Endodermal cell (in vitro differentiated cells): ENCODE measurements around the gene RBMS3. TPM values are rescaled to one million over a fixed set of nuclear protein-coding genes. Genes with fewer than 3 reads are reported as not detected.

Source experiments
- DNase-seq: peaks from one replicate; pipeline ENCODE4 v3.0.0-alpha.2; 2017
- H3K27ac ChIP-seq: 2 replicates; pipeline ENCODE4 v1.5.1; 2013; ENCODE audit warnings: mild to moderate bottlenecking, low read depth, low read length, moderate library complexity
- H3K27me3 ChIP-seq: 2 replicates; pipeline ENCODE4 v1.6.1; 2013; ENCODE audit warnings: mild to moderate bottlenecking, low read length, moderate library complexity; ENCODE audit not compliant: insufficient read depth, control insufficient read depth, poor library complexity, severe bottlenecking
- H3K36me3 ChIP-seq: 2 replicates; pipeline ENCODE4 v1.7.0; 2013; ENCODE audit warnings: mild to moderate bottlenecking, low read length, moderate library complexity; ENCODE audit not compliant: control insufficient read depth, insufficient read depth
- H3K4me1 ChIP-seq: one replicate; pipeline ENCODE4 v1.7.0; 2013; ENCODE audit warnings: low read length; ENCODE audit not compliant: control insufficient read depth, insufficient read depth
- H3K4me3 ChIP-seq: 2 replicates; pipeline ENCODE4 v1.5.1; 2013; ENCODE audit warnings: mild to moderate bottlenecking, low read length, moderate library complexity
- H3K9ac ChIP-seq: 2 replicates; pipeline ENCODE4 v1.6.1; 2013; ENCODE audit warnings: mild to moderate bottlenecking, low read length, moderate library complexity; ENCODE audit not compliant: poor library complexity, severe bottlenecking; ENCODE audit errors: extremely low read depth
- H3K9me3 ChIP-seq: 2 replicates; pipeline ENCODE4 v1.6.1; 2013; ENCODE audit warnings: mild to moderate bottlenecking, low read length, moderate library complexity; ENCODE audit not compliant: control insufficient read depth
- H3K27ac Mint-ChIP-seq: 2 replicates; pipeline ENCODE4 v1.8.0; 2020; ENCODE audit warnings: mixed read lengths
- H3K27me3 Mint-ChIP-seq: 2 replicates; pipeline ENCODE4 v1.8.0; 2021; ENCODE audit warnings: mild to moderate bottlenecking, mixed read lengths; ENCODE audit not compliant: insufficient read depth
- H3K36me3 Mint-ChIP-seq: 2 replicates; pipeline ENCODE4 v1.8.0; 2020; ENCODE audit warnings: low read depth, mixed read lengths
- H3K4me1 Mint-ChIP-seq: 2 replicates; pipeline ENCODE4 v1.8.0; 2020; ENCODE audit warnings: mixed read lengths
- H3K4me3 Mint-ChIP-seq: 2 replicates; pipeline ENCODE4 v1.8.0; 2020; ENCODE audit warnings: mild to moderate bottlenecking, moderate library complexity, mixed read lengths
- H3K9me3 Mint-ChIP-seq: 2 replicates; pipeline ENCODE4 v1.8.0; 2020; ENCODE audit warnings: mild to moderate bottlenecking, mixed read lengths
- WGBS, 2 experiments: methylation state at CpG; one replicate each; pipeline versions ENCODE4 v1.1.5 to v1.1.7; 2013; ENCODE audit warnings: missing lambda C conversion rate in 2 of 2, mixed read lengths in 1 of 2; ENCODE audit not compliant: insufficient coverage in 1 of 2, insufficient read length in 1 of 2; 5-methylcytosine and 5-hydroxymethylcytosine counted together
- total RNA-seq, 2 donors: library from RNA; stranded (reverse); fragmentation: NEBNext Ultra II Directional in 1 of 2; extraction: Animal tissue kit (Norgen Biotek cat#: 25700) in 1 of 2; gene quantifications; 2 replicates in 1 of 2; 3 replicates in 1 of 2; pipeline ENCODE4 v1.2.1, GENCODE V29; 2021
- TF ChIP-seq, protein P1 (sequence below): fragments of 200-600 bp; sonication (generic); conservative IDR thresholded peaks from 2 replicates; pipeline ENCODE4 v1.5.0; 2021; ENCODE audit warnings: antibody characterized with exemption, mild to moderate bottlenecking

RBMS3 gene
- total RNA-seq, 2 donors from 2014 or later, result 2.0 to 7.3 TPM

DNA sequence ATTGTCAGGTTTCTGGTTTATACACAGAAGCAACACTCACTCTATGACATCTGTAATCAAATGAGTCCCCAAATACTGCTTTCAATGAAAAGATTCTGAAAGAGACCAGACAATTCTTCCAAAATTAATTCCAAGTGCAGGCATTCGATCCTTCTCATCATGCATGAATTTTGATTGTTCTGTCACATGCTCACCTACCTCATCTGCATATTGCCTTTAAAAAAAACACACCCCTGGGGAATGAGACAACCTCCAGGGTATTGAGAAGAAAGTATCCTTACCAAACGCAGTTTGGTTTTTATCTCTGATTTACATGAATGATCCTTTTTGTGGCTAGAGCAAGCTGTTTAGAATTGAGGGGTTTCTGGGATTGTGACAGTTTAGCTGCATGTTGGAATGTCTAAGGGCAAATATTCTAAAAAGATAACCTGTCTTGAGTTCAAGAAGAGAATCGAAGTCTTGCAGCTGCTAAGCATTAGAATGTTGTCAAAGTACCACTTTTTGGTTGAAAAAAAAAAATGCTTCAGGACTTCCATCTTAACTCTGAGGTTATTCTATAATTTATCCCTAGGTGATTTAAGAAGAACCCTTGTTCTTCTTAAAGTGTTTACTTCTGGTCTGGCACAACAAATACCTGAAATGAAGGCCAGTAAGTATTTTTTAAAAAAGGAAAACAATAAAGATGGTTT, 653.1 kb downstream of the RBMS3 start:
- Histone ChIP-seq H3K9ac (no peak overlapping the region), H3K4me1 (no peaks in the 10 kb centered on the region), H3K4me3 (no peak overlapping the region), H3K27ac (no peak overlapping the region), H3K27me3 (no peaks in the 10 kb centered on the region), H3K9me3 (no peaks in the 10 kb centered on the region), H3K36me3 (no peaks in the 10 kb centered on the region)
- Mint-ChIP-seq H3K27ac (no peak overlapping the region), H3K4me1 (peaks cover 10% of the 10 kb centered on the region), H3K4me3 (no peak overlapping the region), H3K9me3 (no peaks in the 10 kb centered on the region), H3K27me3 (no peaks in the 10 kb centered on the region), H3K36me3 (no peaks in the 10 kb centered on the region)
- TF ChIP-seq, protein P1, sequence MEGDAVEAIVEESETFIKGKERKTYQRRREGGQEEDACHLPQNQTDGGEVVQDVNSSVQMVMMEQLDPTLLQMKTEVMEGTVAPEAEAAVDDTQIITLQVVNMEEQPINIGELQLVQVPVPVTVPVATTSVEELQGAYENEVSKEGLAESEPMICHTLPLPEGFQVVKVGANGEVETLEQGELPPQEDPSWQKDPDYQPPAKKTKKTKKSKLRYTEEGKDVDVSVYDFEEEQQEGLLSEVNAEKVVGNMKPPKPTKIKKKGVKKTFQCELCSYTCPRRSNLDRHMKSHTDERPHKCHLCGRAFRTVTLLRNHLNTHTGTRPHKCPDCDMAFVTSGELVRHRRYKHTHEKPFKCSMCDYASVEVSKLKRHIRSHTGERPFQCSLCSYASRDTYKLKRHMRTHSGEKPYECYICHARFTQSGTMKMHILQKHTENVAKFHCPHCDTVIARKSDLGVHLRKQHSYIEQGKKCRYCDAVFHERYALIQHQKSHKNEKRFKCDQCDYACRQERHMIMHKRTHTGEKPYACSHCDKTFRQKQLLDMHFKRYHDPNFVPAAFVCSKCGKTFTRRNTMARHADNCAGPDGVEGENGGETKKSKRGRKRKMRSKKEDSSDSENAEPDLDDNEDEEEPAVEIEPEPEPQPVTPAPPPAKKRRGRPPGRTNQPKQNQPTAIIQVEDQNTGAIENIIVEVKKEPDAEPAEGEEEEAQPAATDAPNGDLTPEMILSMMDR, result no peak
- no peak for DNase-seq
- 88% methylated on average over 2 to 3 of the region's 3 CpGs for WGBS, 2 experiments

GRCh38 chr3:29934751-29935150, 653.9 kb downstream of the RBMS3 start:
- no peaks in the 10 kb centered on the region for H3K9me3 Mint-ChIP-seq
- H3K4me3 Mint-ChIP-seq, result no peak overlapping the region
- Histone ChIP-seq H3K9ac (no peak overlapping the region), H3K4me3 (no peak overlapping the region), H3K27me3 (no peaks in the 10 kb centered on the region), H3K36me3 (no peaks in the 10 kb centered on the region), H3K27ac (no peak overlapping the region), H3K4me1 (no peaks in the 10 kb centered on the region), H3K9me3 (no peaks in the 10 kb centered on the region)
- no peaks in the 10 kb centered on the region for H3K36me3 Mint-ChIP-seq
- no peak for DNase-seq
- H3K27ac Mint-ChIP-seq, result no peak overlapping the region
- TF ChIP-seq, protein P1, result no peak
- 97 to 100% methylated on average over 1 to 4 of the region's 4 CpGs for WGBS, 2 experiments
- H3K27me3 Mint-ChIP-seq, result no peaks in the 10 kb centered on the region
- peaks cover 10% of the 10 kb centered on the region for H3K4me1 Mint-ChIP-seq

- TF ChIP-seq, protein P1, result no peak
- Histone ChIP-seq H3K27me3 (no peaks in the 10 kb centered on the region), H3K9ac (no peak overlapping the region), H3K9me3 (no peaks in the 10 kb centered on the region), H3K4me1 (peaks cover 2% of the 10 kb centered on the region), H3K4me3 (no peak overlapping the region), H3K27ac (no peak overlapping the region), H3K36me3 (no peaks in the 10 kb centered on the region)
- H3K4me1 Mint-ChIP-seq, result peaks cover 16% of the 10 kb centered on the region
- H3K4me3 Mint-ChIP-seq, result no peak overlapping the region
- no peak overlapping the region for H3K27ac Mint-ChIP-seq
- H3K9me3 Mint-ChIP-seq, result no peaks in the 10 kb centered on the region
- H3K36me3 Mint-ChIP-seq, result no peaks in the 10 kb centered on the region
- H3K27me3 Mint-ChIP-seq, result no peaks in the 10 kb centered on the region
- WGBS, 2 experiments, result 96 to 100% methylated on average over 3 of the region's 3 CpGs
- no peak for DNase-seq
Measured at GRCh38 chr3:29936054-29936453, 655.2 kb downstream of the RBMS3 start.
